ENCODE data around the gene CD244.

CD244 gene

GRCh38 chr1:160829766-160830165, 32.9 kb downstream of the CD244 start:
- TF ChIP-seq CTCF (IDR thresholded peaks at IDR 0.05; ENCODE audit: low read depth, low read length, missing control alignments) = no peak
- no peak overlapping the region for H3K4me3 ChIP-seq (replicated peaks; ENCODE audit: low read depth, low read length)
- no peak for DNase-seq (ENCODE audit: extremely low read depth, low read depth)

GRCh38 chr1:160827418-160827817, 35.3 kb downstream of the CD244 start:
- no peak for DNase-seq (ENCODE audit: extremely low read depth, low read depth)

GRCh38 chr1:160826546-160826945, 36.1 kb downstream of the CD244 start:
- H3K4me3 ChIP-seq (replicated peaks; ENCODE audit: low read depth, low read length) = no peak overlapping the region
- DNase-seq (ENCODE audit: extremely low read depth, low read depth) = no peak
- no peak for TF ChIP-seq CTCF (IDR thresholded peaks at IDR 0.05; ENCODE audit: low read depth, low read length, missing control alignments)

More at GRCh38 chr1:160827418-160827817, 35.3 kb downstream of the CD244 start:
- no peak for TF ChIP-seq CTCF (IDR thresholded peaks at IDR 0.05; ENCODE audit: low read depth, low read length, missing control alignments)
- H3K4me3 ChIP-seq (replicated peaks; ENCODE audit: low read depth, low read length) = no peak overlapping the region

GRCh38 chr1:160823296-160823695, 39.4 kb downstream of the CD244 start:
- TF ChIP-seq CTCF (IDR thresholded peaks at IDR 0.05; ENCODE audit: low read depth, low read length, missing control alignments) = no peak
- H3K4me3 ChIP-seq (replicated peaks; ENCODE audit: low read depth, low read length) = no peak overlapping the region
- DNase-seq (ENCODE audit: extremely low read depth, low read depth) = no peak

GRCh38 chr1:160821627-160822026, 41.1 kb downstream of the CD244 start:
- no peak overlapping the region for H3K4me3 ChIP-seq (replicated peaks; ENCODE audit: low read depth, low read length)
- TF ChIP-seq CTCF (IDR thresholded peaks at IDR 0.05; ENCODE audit: low read depth, low read length, missing control alignments) = peak; percentile 16
- DNase-seq (ENCODE audit: extremely low read depth, low read depth) = no peak

GRCh38 chr1:160819186-160819585, 43.5 kb downstream of the CD244 start:
- no peak for TF ChIP-seq CTCF (IDR thresholded peaks at IDR 0.05; ENCODE audit: low read depth, low read length, missing control alignments)
- H3K4me3 ChIP-seq (replicated peaks; ENCODE audit: low read depth, low read length) = no peak overlapping the region
- DNase-seq (ENCODE audit: extremely low read depth, low read depth) = no peak

- no peak overlapping the region for H3K4me3 ChIP-seq (replicated peaks; ENCODE audit: low read depth, low read length)
- DNase-seq (ENCODE audit: extremely low read depth, low read depth) = no peak
- TF ChIP-seq CTCF (IDR thresholded peaks at IDR 0.05; ENCODE audit: low read depth, low read length, missing control alignments) = no peak
Measured at GRCh38 chr1:160818207-160818937, 44.3 kb downstream of the CD244 start.
